ENCODE measurements around the gene ITGA1.

The ITGA1 gene

GRCh38 chr5:52770287-52770939 lies 17.3 kb upstream of the ITGA1 start:
- H3K4me3 ChIP-seq (ENCODE audit: severe bottlenecking), result no peak overlapping the region
- TF ChIP-seq CTCF (IDR thresholded peaks at IDR 0.05; ENCODE audit: poor library complexity, severe bottlenecking), result no peak
- no peak overlapping the region for H3K27ac ChIP-seq (ENCODE audit: poor library complexity, severe bottlenecking)
- no peaks in the 10 kb centered on the region for H3K9me3 ChIP-seq (ENCODE audit: severe bottlenecking)
- no peak for DNase-seq (ENCODE audit: low spot score)
- ATAC-seq (ENCODE audit: low read depth), result no peak
- H3K36me3 ChIP-seq (ENCODE audit: low read depth), result no peaks in the 10 kb centered on the region
- no peaks in the 10 kb centered on the region for H3K4me1 ChIP-seq (ENCODE audit: insufficient read depth, poor library complexity, severe bottlenecking)
- peaks cover 10% of the 10 kb centered on the region for H3K27me3 ChIP-seq (ENCODE audit: insufficient read depth, poor library complexity, severe bottlenecking)

GRCh38 chr5:52771343-52772039 lies 16.2 kb upstream of the ITGA1 start:
- DNase-seq (ENCODE audit: low spot score) (no peak), ATAC-seq (ENCODE audit: low read depth) (no peak)
- Histone ChIP-seq H3K4me1 (ENCODE audit: insufficient read depth, poor library complexity, severe bottlenecking) (no peaks in the 10 kb centered on the region), H3K27ac (ENCODE audit: poor library complexity, severe bottlenecking) (no peak overlapping the region), H3K36me3 (ENCODE audit: low read depth) (no peaks in the 10 kb centered on the region), H3K4me3 (ENCODE audit: severe bottlenecking) (no peak overlapping the region), H3K27me3 (ENCODE audit: insufficient read depth, poor library complexity, severe bottlenecking) (peaks cover 10% of the 10 kb centered on the region), H3K9me3 (ENCODE audit: severe bottlenecking) (no peaks in the 10 kb centered on the region)
- no peak for TF ChIP-seq CTCF (IDR thresholded peaks at IDR 0.05; ENCODE audit: poor library complexity, severe bottlenecking)

- Histone ChIP-seq H3K4me3 (ENCODE audit: severe bottlenecking) (no peak overlapping the region), H3K27ac (ENCODE audit: poor library complexity, severe bottlenecking) (no peak overlapping the region), H3K27me3 (ENCODE audit: insufficient read depth, poor library complexity, severe bottlenecking) (peaks cover 10% of the 10 kb centered on the region), H3K4me1 (ENCODE audit: insufficient read depth, poor library complexity, severe bottlenecking) (no peaks in the 10 kb centered on the region), H3K9me3 (ENCODE audit: severe bottlenecking) (no peaks in the 10 kb centered on the region), H3K36me3 (ENCODE audit: low read depth) (no peaks in the 10 kb centered on the region)
- TF ChIP-seq CTCF (IDR thresholded peaks at IDR 0.05; ENCODE audit: poor library complexity, severe bottlenecking), result no peak
- DNase-seq (ENCODE audit: low spot score) (no peak), ATAC-seq (ENCODE audit: low read depth) (no peak)
Measured at GRCh38 chr5:52772668-52773067, 15.0 kb upstream of the ITGA1 start.

GRCh38 chr5:52773342-52773741 lies 14.4 kb upstream of the ITGA1 start:
- Histone ChIP-seq H3K27me3 (ENCODE audit: insufficient read depth, poor library complexity, severe bottlenecking) (peaks cover 10% of the 10 kb centered on the region), H3K27ac (ENCODE audit: poor library complexity, severe bottlenecking) (no peak overlapping the region), H3K9me3 (ENCODE audit: severe bottlenecking) (no peaks in the 10 kb centered on the region), H3K4me3 (ENCODE audit: severe bottlenecking) (no peak overlapping the region), H3K4me1 (ENCODE audit: insufficient read depth, poor library complexity, severe bottlenecking) (no peaks in the 10 kb centered on the region), H3K36me3 (ENCODE audit: low read depth) (no peaks in the 10 kb centered on the region)
- DNase-seq (ENCODE audit: low spot score) (no peak), ATAC-seq (ENCODE audit: low read depth) (no peak)
- TF ChIP-seq CTCF (IDR thresholded peaks at IDR 0.05; ENCODE audit: poor library complexity, severe bottlenecking), result no peak

GRCh38 chr5:52774005-52774410 lies 13.7 kb upstream of the ITGA1 start:
- no peaks in the 10 kb centered on the region for H3K4me1 ChIP-seq (ENCODE audit: insufficient read depth, poor library complexity, severe bottlenecking)
- ATAC-seq (ENCODE audit: low read depth) (no peak), DNase-seq (ENCODE audit: low spot score) (no peak)
- TF ChIP-seq CTCF (IDR thresholded peaks at IDR 0.05; ENCODE audit: poor library complexity, severe bottlenecking), result no peak
- no peak overlapping the region for H3K4me3 ChIP-seq (ENCODE audit: severe bottlenecking)
- H3K36me3 ChIP-seq (ENCODE audit: low read depth), result no peaks in the 10 kb centered on the region
- H3K27me3 ChIP-seq (ENCODE audit: insufficient read depth, poor library complexity, severe bottlenecking), result peaks cover 10% of the 10 kb centered on the region
- H3K27ac ChIP-seq (ENCODE audit: poor library complexity, severe bottlenecking), result no peak overlapping the region
- H3K9me3 ChIP-seq (ENCODE audit: severe bottlenecking), result no peaks in the 10 kb centered on the region

Data from RWPE2 (cell line).